NCI-H1930 (cell line): Measurements from ENCODE around the gene GDI1.

Experiments used
- DNase-seq, 2 experiments: peaks; one replicate each; lab custom pipeline; 2025; lab: John Stamatoyannopoulos, UW

Gene GDI1

DNA sequence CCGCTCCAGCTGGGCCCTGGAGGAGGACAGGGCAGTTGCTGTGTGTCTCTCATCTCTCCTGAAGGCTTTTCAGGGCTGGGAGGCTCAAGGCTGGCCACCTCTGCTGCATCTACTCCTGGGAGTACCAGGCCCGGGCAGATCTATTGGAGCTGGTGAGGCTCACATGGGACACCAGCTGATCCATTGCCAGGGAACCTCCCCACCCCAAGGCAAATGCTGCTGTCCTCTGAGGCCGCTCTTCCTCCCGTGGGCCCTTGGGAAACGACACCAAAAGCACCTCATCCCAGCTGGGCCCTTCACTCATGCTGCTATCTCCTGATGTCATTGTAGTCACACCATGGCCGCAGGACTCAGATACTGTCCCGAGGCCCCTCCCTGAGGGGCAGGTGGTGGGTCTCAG lies 45.8 kb downstream of the GDI1 start:
- DNase-seq = no peak

DNA sequence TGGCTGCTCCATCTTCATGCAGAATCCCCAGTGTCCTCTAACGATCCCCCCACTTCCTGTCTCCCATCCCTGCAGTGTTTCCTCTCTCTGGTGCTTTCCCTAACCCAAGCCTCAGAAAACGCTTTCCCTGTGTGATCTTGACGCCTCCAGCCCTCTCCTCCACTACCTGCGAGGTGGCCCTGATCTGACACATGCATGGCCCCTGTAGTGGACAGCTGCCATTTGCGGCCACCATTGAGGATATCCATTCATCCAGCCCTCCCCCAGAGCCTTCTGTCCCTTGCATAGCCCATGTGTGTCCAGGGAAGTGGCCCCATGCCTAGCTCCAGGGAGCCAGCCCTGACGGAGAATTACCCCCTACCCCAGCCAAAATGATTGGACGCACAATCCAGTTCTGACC lies 46.4 kb downstream of the GDI1 start:
- no peak for DNase-seq

DNA sequence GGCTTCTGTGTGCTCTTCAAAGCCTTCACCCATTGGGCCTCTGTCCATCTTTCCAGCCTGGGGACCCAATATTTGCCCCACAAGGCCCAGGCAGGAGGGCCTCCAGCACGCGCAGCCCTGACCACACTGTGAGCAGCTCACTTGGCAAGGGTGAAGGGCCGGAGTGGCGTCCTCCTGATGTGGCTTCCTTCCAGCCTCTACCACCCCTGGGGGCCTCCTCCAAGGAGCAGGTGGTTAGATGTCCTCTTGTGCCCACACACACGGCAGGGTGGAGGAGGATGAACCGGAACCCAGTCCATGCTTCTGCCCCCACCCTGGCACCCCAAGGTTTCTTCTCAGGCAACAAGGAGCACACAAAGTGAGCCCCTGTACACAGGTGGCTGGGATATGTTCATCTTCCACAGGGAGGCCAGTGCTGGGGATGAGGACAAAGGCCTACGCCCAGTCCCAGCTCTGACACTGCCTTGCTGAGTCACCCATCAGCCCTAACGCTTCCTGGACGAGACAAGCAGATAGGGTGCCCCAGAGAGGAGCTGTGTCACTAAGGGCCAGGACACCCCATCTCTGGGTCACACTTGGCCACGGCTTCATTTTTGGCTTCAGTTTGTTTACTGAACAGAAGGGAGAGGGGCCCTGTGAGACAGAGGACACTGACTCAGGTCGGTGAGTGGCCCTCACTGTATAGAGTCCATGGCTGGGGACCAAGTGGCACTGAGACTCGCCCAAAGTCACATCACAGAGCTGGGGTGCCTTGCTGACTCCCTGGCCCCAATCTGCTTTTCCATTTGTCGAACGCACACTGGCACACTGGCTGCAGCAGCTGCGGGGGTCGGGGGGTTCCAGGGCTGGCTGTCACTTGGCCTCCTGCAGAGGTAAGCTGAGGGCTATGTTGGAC lies 47.5 kb downstream of the GDI1 start:
- DNase-seq = no peak

DNA sequence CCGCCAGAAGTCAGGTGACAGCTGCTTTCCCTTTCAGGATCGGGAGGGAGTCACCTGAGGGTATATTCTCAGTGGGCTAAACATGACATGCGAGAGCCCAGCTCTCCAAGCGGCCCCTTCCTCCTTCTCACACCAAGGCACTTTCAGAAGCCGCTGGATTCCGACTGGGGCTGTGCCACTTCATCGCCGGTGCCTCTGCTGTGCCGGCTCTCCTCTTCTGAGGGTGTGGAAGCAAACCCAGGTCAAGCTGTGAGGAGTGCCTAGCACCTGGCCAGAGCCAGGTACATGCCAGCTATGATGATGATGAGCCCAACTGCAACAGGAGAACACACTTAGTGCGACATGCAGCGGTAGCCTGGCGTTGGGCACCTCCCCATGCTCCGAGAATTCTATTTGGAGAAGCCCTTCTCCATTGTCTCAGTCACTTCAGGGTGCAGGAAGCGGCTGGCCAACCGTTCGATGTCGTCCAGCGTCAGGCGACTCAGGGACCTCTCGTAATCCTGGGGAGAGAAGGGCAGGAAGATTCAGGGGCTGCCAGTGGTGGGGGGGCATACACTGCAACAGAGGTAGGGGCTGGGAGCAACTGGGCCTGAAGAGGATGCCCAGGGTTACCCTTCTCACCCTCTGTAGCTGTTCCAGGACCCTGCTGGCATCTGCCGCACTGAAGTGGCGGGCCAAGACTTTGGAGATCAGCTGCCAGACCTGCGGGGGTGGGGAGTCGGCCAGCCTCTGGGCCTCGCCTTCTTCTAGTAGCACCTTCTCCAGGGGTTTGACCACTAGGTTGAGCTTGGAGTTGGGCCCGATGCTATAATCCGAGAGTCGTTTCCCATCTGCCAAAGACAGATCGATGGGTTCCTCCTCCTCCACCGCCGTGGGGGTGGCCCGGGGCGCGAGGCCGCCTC lies 48.4 kb downstream of the GDI1 start:
- DNase-seq = no peak

DNA sequence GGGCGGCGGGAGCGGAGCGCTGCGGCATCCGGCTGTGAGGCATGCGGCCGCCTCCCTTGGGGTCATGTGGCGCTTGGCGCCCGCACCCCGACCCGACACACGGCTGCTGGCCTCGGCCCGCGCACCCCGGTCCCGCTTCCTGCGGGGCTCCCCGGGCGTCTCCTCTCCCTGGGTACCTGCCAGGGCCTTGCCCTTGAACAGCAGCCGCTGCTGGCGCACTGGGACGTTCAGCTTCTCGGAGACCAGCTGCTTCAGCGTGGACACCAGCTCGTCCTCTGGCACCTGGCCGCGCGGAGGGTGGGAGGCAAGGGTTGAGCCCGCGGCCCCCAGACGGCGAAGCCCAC lies 49.1 kb downstream of the GDI1 start:
- no peak for DNase-seq

DNA sequence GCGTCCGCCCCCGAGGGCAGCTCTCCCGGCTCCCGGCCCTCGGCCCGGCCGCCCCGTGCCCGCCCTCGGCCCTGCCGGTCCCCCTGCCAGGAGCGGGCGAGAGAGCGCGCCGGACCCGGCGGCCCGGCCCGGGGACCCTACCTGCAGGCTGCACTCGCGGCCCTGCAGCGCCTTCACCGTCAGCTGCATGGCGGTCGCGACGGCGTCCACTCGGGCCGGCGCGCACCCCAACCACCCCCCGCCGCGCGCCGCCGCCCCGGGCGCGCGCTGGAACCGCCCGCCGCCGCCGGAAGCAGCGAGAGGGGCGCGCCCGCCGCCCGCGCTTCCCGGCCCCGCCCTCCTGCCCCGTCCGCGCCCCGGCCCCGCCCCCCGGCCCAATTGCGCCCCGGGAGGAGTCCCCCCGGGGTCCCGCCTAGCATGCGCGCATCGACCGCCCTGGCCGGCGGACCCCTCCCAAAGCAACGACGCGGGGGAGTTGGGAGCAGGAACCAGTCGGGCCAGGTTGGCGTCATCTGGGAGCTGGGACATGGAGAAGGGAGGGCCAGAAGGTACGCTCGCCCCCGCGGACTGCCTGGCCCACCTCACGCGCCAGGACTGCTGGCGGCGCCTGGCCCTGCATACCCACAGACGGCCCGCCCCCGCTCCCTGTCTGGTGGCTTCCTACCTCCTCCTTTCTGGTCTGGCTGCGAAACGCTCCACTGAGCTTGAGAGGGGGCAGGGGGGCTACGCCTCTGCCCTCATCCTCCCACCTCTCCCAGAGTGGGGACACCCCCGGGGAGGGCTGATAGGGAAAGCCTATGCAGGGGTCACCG lies 49.6 kb downstream of the GDI1 start, which contains the start of gene UBL4A:
Gene UBL4A, minus strand, starts transcription at position 220 of the 812 bp plus-strand sequence. Its CDS starts 31 bp downstream, at position 189.
- peak; percentile 18 to 50 for DNase-seq

DNA sequence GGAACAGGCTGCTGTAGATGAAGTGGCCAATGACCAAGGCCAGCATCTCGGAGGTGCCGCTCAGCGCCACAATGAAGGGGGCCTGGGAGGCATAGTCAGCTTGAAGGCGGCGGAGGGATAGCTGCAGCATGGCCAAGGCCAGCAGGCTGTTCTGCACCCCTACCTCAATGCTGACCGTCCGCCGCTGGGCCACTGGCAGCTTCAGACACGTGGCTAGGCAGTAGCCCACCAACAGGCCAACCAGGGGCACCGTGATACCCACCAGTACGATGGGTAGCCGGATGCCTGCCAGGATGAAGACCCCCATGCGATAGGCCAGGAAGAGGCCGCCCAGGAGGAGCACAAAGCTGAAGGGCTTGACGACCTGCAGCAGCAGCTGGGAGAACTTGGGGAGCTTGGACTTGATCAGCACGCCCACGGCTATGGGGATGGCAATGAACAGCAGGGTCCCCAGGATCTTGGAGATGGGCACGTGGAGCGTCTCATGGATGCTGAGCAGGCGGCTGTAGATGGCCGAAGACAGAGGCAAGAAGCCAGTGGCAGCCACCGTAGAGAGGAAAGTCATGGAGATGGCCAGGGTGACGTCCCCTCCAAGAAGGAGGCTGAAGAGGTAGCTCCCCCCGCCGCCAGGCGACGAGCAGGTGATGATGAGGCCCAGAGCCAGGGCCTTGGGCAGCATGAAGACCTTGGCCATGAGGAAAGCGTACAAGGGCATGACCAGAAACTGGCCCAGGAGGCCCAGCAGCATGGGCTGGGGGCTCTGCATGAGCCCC lies 50.8 kb downstream of the GDI1 start:
- no peak for DNase-seq

DNA sequence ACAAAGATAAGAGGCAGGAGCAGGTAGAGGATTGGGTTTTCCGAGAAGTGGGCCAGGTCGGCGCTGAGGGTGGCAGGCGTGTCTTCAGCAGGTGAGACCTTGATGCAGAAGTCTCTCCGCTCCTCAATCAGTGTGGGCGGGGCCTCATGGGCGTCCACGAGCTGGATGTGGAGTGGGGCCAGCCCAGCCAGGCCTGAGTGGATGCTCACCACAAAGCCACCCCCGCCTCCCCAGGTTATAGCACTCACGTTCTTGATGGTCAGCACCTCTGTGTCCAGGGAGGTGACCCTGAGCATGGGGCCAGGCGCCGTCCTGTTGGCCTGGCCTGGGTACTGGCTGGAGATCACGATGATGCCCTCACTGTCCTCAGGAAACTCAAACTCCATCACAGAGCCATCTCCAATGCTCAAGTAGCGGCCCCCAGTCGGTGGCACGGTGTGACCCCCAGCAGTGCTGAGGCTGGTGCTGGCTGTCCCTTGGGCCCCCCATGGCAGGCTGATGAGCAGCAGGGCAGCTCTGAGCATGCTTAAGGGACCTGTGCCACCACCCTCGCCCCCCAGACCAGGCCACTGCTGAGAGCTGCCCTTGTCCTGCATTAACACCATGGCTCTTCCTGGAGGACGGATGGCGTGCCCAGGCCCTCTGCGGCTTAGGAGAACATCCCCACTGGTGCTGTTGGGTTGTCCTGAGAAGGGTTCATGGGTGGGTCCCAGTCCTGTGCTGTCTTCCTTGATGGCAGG lies 51.6 kb downstream of the GDI1 start:
- DNase-seq = no peak

DNA sequence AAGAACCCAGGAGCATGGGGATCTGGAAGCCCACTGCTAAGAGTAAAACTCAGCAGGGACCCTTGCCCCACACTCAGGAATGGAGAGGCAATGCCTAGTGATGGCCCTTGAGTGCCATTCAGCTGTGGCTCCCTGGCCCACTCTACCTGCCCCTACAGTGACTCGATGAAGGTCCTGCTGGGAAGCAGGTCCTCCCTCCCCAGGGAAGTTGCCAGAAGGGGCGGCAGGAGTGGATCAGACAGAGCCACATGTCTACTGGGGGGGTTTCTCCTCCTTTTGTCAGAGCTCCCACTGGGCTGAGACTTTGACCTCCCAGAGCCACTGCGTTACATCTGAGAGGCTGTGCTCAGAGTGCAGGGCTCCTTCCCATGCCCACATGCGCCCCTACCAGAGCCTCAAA lies 52.2 kb downstream of the GDI1 start:
- DNase-seq = no peak

DNA sequence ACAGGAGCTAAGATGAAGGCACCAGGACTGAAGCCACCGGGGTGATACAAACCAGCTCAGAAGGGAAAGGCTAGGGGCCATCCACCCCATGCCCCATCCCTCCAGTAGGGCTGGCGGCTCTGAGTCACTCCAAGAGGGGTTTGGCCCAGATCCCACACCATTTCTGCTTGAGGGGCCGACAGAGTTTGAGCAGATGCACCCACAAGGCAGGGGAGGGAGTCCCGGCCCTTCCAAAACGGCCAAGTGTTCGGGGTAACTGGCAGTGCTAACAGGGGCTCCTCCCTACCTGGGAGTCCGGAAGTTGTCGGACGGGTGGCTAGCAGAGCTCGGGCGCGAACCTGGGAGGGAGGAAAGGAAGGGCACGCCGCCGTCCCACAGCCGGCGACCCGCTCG lies 53.1 kb downstream of the GDI1 start:
- DNase-seq = no peak

DNA sequence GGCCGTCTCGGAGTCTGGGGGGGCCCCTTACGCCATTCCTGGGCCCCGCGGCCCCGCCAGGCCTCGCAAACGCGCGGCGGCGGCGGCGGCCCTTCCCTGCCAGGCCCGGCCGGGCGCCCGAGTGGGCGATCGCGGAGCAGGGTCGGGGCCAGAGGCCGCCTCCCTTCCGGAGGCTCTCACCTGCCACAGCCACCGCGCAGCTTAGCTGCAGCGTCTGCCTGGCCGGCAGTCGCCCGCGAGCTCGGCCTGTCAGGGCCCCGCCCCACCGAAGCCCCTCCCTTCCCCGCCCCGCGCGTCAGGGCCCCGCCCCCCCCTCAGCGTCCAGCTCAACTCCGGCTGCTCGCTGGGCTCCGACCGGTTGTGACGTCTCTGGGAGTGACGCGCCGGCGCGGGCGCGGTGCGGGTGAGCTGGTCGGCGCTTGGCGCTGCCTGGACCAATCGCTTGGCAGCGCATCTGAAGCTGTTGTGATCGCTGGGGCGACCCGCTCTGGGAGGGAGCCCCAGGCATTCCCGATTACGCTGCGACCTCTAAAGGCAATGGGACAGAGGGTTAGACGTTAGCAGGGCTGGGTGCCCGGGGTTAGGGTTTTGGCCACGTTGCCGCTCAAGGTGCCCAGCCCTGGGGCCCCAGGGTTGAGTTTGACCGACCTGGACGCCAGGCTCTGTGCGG lies 53.6 kb downstream of the GDI1 start, which contains the start of gene SLC10A3:
Gene SLC10A3, minus strand, starts transcription at position 216 of the 670 bp plus-strand sequence. CDS start 1,689 bp downstream, outside the sequence.
- DNase-seq = peak; percentile 88 to 92
